Breast epithelium (tissue), 3 donors: Measurements from ENCODE around the gene SRC.

ENCODE experiments used
- CTCF ChIP-seq, 3 donors: fragments of 450-650 bp; IDR thresholded peaks; one replicate each; pipeline ENCODE4 v1.5.1; 2016 to 2017; ENCODE audit warnings: antibody characterized with exemption in 3 of 3, mild to moderate bottlenecking in 3 of 3, moderate library complexity in 3 of 3
- POLR2A ChIP-seq: fragments of 450-650 bp; IDR thresholded peaks from one replicate; pipeline ENCODE4 v1.6.1; 2016; ENCODE audit warnings: antibody characterized with exemption, mild to moderate bottlenecking, moderate library complexity
- POLR2AphosphoS5 ChIP-seq, 3 donors: sonication (generic); formaldehyde crosslinking; IDR thresholded peaks; one replicate each; pipeline ENCODE4 v1.6.1; 2017; ENCODE audit warnings: antibody characterized with exemption in 3 of 3

GRCh38 chr20:37393196-37393862 lies 47.4 kb downstream of the SRC start:
- TF ChIP-seq CTCF (IDR thresholded peaks at IDR 0.05), result no peak
- no peak for TF ChIP-seq POLR2A
- no peak for TF ChIP-seq POLR2AphosphoS5 (IDR thresholded peaks at IDR 0.05)
